ENCODE measurements around the gene ZSWIM9.
A peak's percentile ranks its signal among the peaks of the same experiment; 100 is the strongest.

Gene ZSWIM9

GRCh38 chr19:48186541-48186991 lies 16.1 kb downstream of the ZSWIM9 start:
- no peak overlapping the region for H3K4me3 ChIP-seq
- no peak for DNase-seq (ENCODE audit: low spot score in 2 of 2)
- H3K27me3 ChIP-seq (ENCODE audit: low read depth): no peaks in the 10 kb centered on the region
- H3K36me3 ChIP-seq (replicated peaks): no peaks in the 10 kb centered on the region
- no peaks in the 10 kb centered on the region for H3K9me3 ChIP-seq
- in situ Hi-C loops (cut with MboI; ENCODE audit: low sequenced_read_pairs): no loop called here
- H3K4me1 ChIP-seq: no peaks in the 10 kb centered on the region

- H3K4me3 ChIP-seq: no peak overlapping the region
- in situ Hi-C loops (cut with MboI; ENCODE audit: low sequenced_read_pairs): no loop called here
- no peak for DNase-seq (ENCODE audit: low spot score in 2 of 2)
- no peaks in the 10 kb centered on the region for H3K9me3 ChIP-seq
- H3K4me1 ChIP-seq: no peaks in the 10 kb centered on the region
- no peaks in the 10 kb centered on the region for H3K27me3 ChIP-seq (ENCODE audit: low read depth)
- no peaks in the 10 kb centered on the region for H3K36me3 ChIP-seq (replicated peaks)
These were observed 19.9 kb downstream of the ZSWIM9 start for GRCh38 chr19:48190288-48190884.

GRCh38 chr19:48190885-48191284 lies 20.4 kb downstream of the ZSWIM9 start:
- H3K4me1 ChIP-seq: no peaks in the 10 kb centered on the region
- no peak for DNase-seq (ENCODE audit: low spot score in 2 of 2)
- no peak overlapping the region for H3K4me3 ChIP-seq
- H3K27me3 ChIP-seq (ENCODE audit: low read depth): no peaks in the 10 kb centered on the region
- no peaks in the 10 kb centered on the region for H3K36me3 ChIP-seq (replicated peaks)
- in situ Hi-C loops (cut with MboI; ENCODE audit: low sequenced_read_pairs): no loop called here
- H3K9me3 ChIP-seq: no peaks in the 10 kb centered on the region

GRCh38 chr19:48192750-48193149 lies 22.3 kb downstream of the ZSWIM9 start:
- Histone ChIP-seq H3K4me3 (no peak overlapping the region), H3K36me3 (replicated peaks) (no peaks in the 10 kb centered on the region), H3K27me3 (ENCODE audit: low read depth) (no peaks in the 10 kb centered on the region), H3K9me3 (no peaks in the 10 kb centered on the region), H3K4me1 (no peaks in the 10 kb centered on the region)
- no peak for DNase-seq (ENCODE audit: low spot score in 2 of 2)
- in situ Hi-C loops (cut with MboI; ENCODE audit: low sequenced_read_pairs): no loop called here

GRCh38 chr19:48194041-48194843 lies 23.8 kb downstream of the ZSWIM9 start:
- Histone ChIP-seq H3K4me1 (no peaks in the 10 kb centered on the region), H3K27me3 (ENCODE audit: low read depth) (no peaks in the 10 kb centered on the region), H3K4me3 (no peak overlapping the region), H3K36me3 (replicated peaks) (no peaks in the 10 kb centered on the region), H3K9me3 (no peaks in the 10 kb centered on the region)
- in situ Hi-C loops (cut with MboI; ENCODE audit: low sequenced_read_pairs): no loop called here
- peak; percentile 21 to 61 for DNase-seq (ENCODE audit: low spot score in 2 of 2)

- H3K4me3 ChIP-seq: no peak overlapping the region
- no peak for DNase-seq (ENCODE audit: low spot score in 2 of 2)
- H3K36me3 ChIP-seq (replicated peaks): no peaks in the 10 kb centered on the region
- no peaks in the 10 kb centered on the region for H3K9me3 ChIP-seq
- in situ Hi-C loops (cut with MboI; ENCODE audit: low sequenced_read_pairs): no loop called here
- H3K4me1 ChIP-seq: no peaks in the 10 kb centered on the region
- H3K27me3 ChIP-seq (ENCODE audit: low read depth): no peaks in the 10 kb centered on the region
These were observed 24.7 kb downstream of the ZSWIM9 start for GRCh38 chr19:48194844-48195830.

- Histone ChIP-seq H3K9me3 (no peaks in the 10 kb centered on the region), H3K4me1 (no peaks in the 10 kb centered on the region), H3K27me3 (ENCODE audit: low read depth) (no peaks in the 10 kb centered on the region), H3K36me3 (replicated peaks) (no peaks in the 10 kb centered on the region), H3K4me3 (no peak overlapping the region)
- DNase-seq (ENCODE audit: low spot score in 2 of 2): no peak
- in situ Hi-C loops (cut with MboI; ENCODE audit: low sequenced_read_pairs): no loop called here
These were observed 25.9 kb downstream of the ZSWIM9 start for GRCh38 chr19:48196321-48196763.

GRCh38 chr19:48196933-48197665 lies 26.6 kb downstream of the ZSWIM9 start:
- in situ Hi-C loops (cut with MboI; ENCODE audit: low sequenced_read_pairs): no loop called here
- Histone ChIP-seq H3K4me1 (no peaks in the 10 kb centered on the region), H3K27me3 (ENCODE audit: low read depth) (no peaks in the 10 kb centered on the region), H3K4me3 (no peak overlapping the region), H3K9me3 (no peaks in the 10 kb centered on the region), H3K36me3 (replicated peaks) (no peaks in the 10 kb centered on the region)
- DNase-seq (ENCODE audit: low spot score in 2 of 2): no peak

GRCh38 chr19:48203222-48203793 lies 32.8 kb downstream of the ZSWIM9 start:
- in situ Hi-C loops (cut with MboI; ENCODE audit: low sequenced_read_pairs): no loop called here
- Histone ChIP-seq H3K4me1 (peaks cover 11% of the 10 kb centered on the region), H3K27me3 (ENCODE audit: low read depth) (no peaks in the 10 kb centered on the region), H3K36me3 (replicated peaks) (no peaks in the 10 kb centered on the region), H3K9me3 (no peaks in the 10 kb centered on the region), H3K4me3 (peak overlapping the region; percentile 30)
- no peak for DNase-seq (ENCODE audit: low spot score in 2 of 2)

GRCh38 chr19:48203794-48204628 lies 33.5 kb downstream of the ZSWIM9 start:
- no peaks in the 10 kb centered on the region for H3K9me3 ChIP-seq
- in situ Hi-C loops (cut with MboI; ENCODE audit: low sequenced_read_pairs): no loop called here
- H3K36me3 ChIP-seq (replicated peaks): no peaks in the 10 kb centered on the region
- no peaks in the 10 kb centered on the region for H3K27me3 ChIP-seq (ENCODE audit: low read depth)
- peaks cover 11% of the 10 kb centered on the region for H3K4me1 ChIP-seq
- peak overlapping the region; percentile 30 for H3K4me3 ChIP-seq
- DNase-seq (ENCODE audit: low spot score in 2 of 2): peak; percentile 99

- H3K4me1 ChIP-seq: peaks cover 11% of the 10 kb centered on the region
- no peak for DNase-seq (ENCODE audit: low spot score in 2 of 2)
- no peaks in the 10 kb centered on the region for H3K27me3 ChIP-seq (ENCODE audit: low read depth)
- no peaks in the 10 kb centered on the region for H3K36me3 ChIP-seq (replicated peaks)
- no peak overlapping the region for H3K4me3 ChIP-seq
- in situ Hi-C loops (cut with MboI; ENCODE audit: low sequenced_read_pairs): no loop called here
- no peaks in the 10 kb centered on the region for H3K9me3 ChIP-seq
These were observed 36.1 kb downstream of the ZSWIM9 start for GRCh38 chr19:48206397-48207093.

- H3K27me3 ChIP-seq (ENCODE audit: low read depth): no peaks in the 10 kb centered on the region
- in situ Hi-C loops (cut with MboI; ENCODE audit: low sequenced_read_pairs): no loop called here
- no peaks in the 10 kb centered on the region for H3K9me3 ChIP-seq
- no peak overlapping the region for H3K4me3 ChIP-seq
- no peaks in the 10 kb centered on the region for H3K36me3 ChIP-seq (replicated peaks)
- no peaks in the 10 kb centered on the region for H3K4me1 ChIP-seq
- no peak for DNase-seq (ENCODE audit: low spot score in 2 of 2)
These were observed 39.5 kb downstream of the ZSWIM9 start for GRCh38 chr19:48210005-48210404.

Measured in HAP-1 (cell line).